Measurements from ENCODE around the gene EBF3.
A peak's percentile ranks its signal among the peaks of the same experiment; 100 is the strongest.

The EBF3 gene

DNA sequence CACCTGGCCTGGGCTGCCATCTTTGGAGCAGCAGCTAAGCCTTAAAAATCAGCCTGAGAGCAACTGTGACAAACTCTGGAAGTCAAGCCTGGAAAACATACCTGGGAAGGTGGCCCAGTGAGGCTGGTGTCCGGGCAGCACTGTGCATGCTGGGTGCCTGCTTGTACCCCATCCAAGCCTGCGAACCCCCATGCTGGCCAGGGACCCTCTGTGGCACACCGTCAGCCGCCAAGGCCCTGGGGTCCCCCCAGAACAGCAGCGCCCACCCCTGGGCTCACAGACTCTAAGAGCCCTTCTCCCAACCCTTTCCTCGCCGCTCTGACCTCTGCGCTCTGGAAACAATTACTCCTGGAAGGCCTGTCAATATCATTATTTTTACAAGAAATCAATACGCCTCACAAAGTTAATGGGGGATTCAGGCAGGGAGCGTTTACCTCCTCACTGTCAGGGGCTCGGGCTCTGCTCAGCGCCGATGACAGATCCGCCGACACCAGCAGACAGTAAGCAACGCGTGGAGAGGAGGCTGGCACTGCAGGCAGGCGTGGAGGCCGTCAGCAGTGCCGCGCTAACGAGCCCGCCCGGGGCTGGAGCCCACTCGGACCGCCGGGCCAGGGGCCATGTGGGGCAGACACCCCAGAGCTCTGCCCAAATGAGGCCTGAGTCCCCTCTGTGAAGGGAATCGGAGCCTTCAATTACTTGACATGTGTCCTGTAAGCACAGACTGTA lies 54.4 kb downstream of the EBF3 start:
- DNase-seq, result no peak

DNA sequence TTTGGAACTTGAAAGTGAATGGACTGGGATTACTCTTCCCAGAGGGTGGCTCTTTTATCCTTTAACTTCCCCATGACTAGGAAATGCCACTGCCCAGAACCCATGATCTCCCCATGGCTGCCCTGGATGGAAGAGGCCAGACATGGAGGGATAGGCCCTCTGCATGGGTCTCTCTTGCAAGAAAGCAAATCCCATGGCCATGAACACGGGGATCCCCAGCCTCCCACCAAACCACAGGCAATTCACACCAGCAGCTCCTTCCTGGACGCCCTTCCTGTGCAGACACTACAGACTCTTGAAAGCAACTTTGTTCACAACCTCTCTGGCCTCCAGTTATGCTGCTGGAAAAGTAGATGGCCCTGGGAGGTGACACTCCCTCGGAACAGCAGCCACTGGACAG lies 55.0 kb downstream of the EBF3 start:
- DNase-seq, result no peak

DNA sequence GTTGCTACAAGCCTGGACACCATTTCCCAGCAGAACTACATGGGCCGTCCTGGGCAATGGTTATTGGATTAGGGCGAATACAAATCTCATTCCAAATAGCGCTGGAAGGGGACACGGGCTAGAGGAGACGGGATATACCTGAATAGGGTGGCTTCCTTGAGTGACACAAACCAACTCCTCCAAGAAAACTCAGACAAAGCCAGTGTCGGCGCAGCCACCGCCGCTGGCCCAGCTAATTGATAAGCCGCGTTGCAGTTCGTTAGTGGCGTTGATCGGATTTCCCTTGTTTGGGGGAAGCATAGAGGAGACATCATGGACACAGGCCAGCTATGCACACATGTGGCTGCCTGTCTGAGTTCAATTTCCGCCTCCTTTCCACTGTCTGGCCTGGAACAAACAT lies 55.7 kb downstream of the EBF3 start:
- DNase-seq, result no peak

GRCh38 chr10:129905553-129905952 lies 58.5 kb downstream of the EBF3 start:
- no peak for DNase-seq

DNA sequence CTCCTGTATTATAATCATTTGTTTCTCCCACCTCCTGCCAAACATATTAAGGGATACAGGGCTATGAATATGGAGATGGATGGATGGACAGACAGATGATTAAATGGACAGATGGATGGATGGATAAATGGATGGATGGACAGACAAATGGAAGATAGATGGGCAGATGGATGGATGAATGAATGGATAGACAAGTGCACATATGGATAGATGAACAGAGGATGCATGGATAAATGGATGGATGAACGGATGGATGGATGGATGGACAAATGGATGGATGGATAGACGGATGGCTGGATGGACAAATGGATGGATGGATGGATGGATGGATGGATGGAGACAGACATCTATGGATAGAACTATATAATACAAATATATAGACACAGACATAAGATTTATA lies 59.8 kb downstream of the EBF3 start:
- DNase-seq, result no peak

GRCh38 chr10:129901389-129902006 lies 62.6 kb downstream of the EBF3 start:
- no peak for DNase-seq

GRCh38 chr10:129900825-129901224 lies 63.2 kb downstream of the EBF3 start:
- no peak for DNase-seq

GRCh38 chr10:129899276-129900130 lies 64.6 kb downstream of the EBF3 start:
- DNase-seq, result no peak

DNA sequence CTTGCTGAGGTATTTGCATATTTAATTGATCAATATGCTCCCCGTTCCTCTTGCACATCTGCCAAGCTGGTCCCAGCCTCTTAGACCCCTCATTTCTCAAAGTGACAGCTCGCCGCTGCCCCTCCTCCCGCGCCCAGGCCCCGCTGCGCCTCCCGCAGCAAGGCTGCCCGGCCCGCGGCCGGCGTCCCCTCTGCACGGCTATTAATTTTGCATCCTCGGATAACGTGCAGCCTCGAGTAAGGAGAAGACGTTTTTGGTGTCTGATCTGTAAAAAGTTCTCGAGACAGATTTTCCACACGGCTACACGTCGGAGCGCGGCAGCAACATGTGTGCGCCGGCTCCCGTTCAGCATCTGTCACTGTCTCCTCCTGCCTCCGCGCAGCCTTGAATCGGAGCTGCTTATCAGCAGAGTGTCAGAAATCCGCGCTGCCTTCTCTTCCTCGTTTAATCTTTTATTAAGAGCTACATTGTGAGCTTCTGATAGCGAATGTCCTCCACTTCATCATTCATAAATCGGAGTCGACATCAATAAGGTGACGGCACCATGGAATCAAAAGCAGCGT lies 65.3 kb downstream of the EBF3 start:
- DNase-seq, result no peak

GRCh38 chr10:129897871-129898626 lies 66.0 kb downstream of the EBF3 start:
- DNase-seq, result no peak

- no peak for DNase-seq
Measured at GRCh38 chr10:129896860-129897200, 67.2 kb downstream of the EBF3 start.

DNA sequence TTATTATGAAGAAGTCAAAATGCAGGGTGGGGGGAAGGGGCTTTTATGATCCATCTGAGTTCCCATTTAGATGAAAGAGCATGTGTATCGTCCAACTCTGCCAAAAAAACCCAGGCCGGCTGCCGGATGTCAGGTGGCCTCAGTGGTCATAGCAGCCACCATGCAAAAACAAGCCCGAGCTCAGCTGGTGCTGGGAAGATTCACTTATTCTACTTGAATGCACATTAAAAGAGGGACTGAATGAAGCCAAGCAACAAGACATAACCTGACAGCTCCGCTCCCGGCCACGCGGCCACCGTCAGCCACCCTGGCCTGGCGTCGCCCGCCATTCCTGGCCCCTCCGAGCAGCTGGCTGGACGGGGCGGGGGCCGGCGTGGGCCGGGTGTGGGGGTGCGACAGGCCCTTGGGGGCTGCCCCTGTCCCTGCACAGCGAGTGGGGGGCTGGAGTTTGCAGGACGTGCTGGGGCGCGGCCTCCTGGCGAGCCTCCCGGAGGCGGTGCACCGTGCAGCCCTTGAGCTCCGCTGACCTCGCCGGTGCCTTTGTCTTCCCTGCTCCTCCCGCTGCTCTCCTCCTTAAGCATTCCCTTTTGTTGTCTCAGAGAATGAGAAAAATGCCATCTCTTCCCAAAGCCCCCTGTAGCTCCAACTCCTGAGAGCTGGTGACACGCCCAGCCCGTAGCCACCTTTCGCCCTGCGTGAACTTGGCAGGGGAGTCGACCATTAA lies 67.8 kb downstream of the EBF3 start:
- no peak for DNase-seq

GRCh38 chr10:129895811-129896135 lies 68.3 kb downstream of the EBF3 start:
- DNase-seq, result no peak

GRCh38 chr10:129894698-129895097 lies 69.4 kb downstream of the EBF3 start:
- DNase-seq, result no peak

DNA sequence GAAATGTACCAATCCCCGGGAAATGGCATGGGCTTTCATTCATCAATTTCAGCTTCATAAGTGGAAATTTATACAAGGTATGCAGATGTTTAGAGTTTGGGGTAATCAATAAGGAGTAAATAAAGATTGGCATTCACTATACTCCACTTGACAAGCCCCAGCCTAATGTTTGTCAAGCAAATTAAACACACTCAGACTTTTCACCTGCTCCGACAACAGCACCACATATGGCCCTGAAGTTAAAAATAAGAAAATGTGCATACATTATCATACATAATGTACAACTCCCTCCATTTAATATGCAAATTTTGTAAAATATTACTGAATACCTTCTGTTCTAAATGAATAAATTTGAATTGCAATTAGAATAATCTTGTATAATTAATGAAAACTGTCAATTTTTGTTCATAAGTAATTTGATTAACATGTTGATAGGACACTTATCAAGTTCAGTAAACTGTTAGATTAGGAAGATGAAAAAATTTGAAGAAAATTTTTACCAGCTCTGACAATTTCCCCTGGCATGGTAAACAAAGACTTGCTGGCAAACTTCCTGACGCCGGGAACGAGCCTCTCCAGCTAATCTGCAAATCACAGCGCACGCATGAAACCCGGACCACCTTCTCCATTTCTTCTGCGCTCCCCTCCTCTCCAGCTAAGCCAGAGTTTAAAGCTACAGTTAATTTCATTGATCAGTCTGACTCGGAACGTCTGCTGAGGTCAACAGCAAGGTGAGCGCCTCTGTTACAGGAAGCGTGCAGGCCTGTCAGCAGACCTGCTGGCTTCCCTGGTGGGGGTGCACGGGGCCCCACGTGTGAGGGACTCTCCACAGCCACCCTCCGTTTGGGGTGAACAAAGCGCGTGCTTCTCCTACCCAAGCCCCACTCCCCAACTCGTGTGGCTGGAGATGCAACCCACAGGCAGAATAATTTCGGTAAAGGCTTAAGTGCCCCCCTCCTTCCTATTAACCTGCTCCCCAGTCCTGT lies 70.7 kb downstream of the EBF3 start:
- DNase-seq, result no peak

DNA sequence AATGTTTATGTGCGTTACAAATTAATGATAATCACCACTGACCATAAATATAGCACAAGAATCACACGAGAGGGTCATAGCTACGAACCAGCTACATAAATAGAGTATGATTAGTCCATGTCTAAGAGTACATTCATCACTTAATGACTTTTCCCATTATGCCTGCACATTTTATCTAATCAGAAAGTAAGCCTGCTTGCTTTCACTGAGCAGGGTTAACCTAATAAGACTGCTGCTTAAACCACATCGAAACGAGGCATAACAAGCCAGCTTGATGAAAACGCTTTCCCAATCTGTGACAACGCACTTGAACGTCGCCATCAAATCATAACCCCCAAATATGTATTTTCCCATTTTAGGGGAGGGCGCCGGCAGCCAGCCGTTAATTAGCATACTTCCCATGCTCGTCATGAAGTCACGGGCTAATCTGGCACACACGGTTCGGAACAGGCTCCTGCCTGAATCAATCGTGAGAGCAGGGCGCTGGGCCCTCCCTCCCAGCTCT lies 71.5 kb downstream of the EBF3 start:
- no peak for DNase-seq

DNA sequence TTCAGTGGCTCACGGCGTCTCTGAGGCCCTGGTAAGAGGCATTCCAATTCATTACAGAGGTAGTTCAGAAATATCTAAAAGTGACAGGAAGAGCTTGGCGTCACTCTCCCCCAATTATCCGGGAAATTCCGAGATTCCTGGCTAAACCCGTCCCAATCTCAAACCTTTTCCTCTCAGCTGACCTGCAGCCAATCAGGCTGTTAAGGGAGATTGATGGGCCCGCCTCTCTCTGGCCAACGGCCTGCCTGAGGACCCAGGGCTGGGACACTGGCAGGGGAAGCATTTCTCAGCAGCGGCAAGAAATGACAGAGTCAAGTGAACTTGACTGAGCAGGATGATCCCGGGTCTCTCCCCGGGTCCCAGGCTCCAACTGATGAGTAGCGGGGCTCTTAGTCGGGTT lies 72.3 kb downstream of the EBF3 start:
- DNase-seq, result no peak

DNA sequence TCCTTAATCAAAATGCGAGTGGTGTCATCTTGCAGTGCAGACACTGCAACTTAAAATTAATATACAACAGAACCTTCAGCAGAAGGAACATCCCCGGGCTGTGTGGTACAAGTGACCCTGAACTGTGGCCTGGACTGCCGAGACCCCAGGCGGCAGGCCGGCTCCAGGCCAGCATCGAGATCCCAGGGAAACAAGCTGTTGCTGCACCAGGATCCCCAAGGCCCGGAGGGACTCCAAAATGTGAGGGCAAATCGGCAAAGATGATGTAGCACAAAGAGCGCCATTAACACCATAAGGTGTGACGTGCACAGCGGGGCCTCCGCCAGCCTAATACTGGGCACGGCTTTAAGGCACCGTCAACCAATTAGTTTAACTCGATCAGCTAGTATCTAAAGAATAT lies 73.9 kb downstream of the EBF3 start:
- no peak for DNase-seq

DNA sequence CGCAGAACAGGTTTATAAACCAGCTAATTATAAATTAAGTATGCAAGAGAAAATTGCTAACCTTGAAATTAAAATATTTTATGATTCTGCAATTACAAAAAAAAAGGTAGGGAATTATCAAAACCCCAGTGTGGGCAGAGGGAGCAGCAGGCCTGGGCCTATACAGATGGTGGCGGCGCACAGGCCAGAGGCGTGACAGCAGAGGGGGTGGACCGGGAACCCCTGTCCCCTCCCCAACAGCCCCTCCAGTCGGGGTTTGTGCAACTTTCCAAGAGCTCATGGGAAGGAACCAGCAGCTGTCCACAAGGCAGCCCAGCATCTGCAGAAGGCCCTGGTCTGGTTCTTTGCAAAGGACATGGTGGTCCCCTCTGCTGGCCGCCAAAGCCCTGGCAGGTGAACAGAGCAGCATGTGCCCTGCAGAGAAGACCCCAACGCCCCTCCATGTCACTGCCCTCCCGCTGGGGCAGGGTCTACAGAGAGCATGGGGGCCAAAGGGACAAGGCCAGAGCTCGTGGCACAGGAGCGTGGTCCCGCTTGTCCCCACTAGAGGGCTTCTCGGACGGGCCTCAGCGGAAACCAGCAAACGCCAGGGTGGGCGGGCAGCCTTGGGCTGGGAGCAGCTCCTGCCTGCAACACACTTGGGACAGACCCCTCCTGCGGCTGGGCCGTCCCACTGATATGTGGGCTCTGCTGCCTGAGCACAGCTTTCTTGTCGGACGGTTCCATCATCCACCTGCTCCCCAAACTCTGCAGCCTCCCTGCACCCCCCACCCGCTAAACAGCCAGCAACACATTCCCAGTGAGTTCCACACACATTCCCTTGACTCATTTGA lies 75.1 kb downstream of the EBF3 start:
- DNase-seq, result peak; percentile 80

All from activated CD8-positive, alpha-beta memory T cell treated with anti-CD3 and anti-CD28 coated beads, Interleukin-2, amount 50 U/mL, for 48 hours (primary cell).